ENCODE data around the gene ZBED4.

Gene ZBED4

DNA sequence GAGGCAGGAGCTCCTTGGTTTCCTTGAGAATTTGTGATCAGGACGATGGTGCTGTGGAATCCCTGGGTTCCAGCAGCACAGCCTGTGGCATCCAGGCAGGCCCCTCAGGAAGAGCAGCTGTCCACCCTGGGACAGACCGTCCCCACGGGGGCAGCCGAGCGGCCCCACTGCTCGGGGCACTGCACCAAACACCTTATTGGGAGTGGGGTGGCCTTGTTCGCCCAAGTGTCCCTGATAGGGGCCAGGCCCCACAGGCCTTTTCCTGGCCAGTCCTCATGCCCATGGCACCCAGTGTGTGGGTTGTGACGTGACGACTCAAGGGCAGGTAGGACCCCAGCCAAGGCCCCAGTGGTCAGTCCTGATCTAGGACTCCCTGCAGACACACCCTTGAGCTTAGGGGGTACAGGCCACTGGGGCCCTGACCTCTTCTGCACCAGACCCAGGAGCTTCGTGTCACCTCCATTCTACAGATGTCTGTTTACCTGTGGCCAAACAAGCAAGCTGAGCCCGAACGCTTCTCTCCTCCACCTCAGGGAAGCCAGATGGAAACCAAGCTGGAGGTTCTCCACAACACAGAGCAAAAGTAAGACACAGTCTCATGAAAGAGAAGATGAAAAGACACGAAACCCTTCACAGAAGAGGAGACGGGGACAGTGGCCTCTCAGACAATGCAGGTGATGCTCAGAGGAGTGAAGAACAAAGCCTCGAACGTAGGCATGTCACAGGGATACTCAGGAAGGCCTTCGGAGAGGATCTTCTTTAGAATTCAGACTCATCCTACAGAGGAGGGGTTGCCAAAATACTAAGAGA lies 24.4 kb upstream of the ZBED4 start:
- ChIA-PET CTCF (no interaction called here), POLR2A (ENCODE audit: low non-redundant PET) (interaction anchor here (0.5 kb wide), 1 partner anchor 22 kb away, joined by 3 read pairs; no protein-coding TSS in a partner anchor)
- H3K27ac ChIP-seq = 0 out of 2 replicates have a peak overlapping the region, but pooled peaks have one; percentile 12
- TF ChIP-seq CTCF (conservative IDR thresholded peaks at IDR 0.05; ENCODE audit: low read depth) = no peak
- DNase-seq (ENCODE audit: low spot score) = no peak

DNA sequence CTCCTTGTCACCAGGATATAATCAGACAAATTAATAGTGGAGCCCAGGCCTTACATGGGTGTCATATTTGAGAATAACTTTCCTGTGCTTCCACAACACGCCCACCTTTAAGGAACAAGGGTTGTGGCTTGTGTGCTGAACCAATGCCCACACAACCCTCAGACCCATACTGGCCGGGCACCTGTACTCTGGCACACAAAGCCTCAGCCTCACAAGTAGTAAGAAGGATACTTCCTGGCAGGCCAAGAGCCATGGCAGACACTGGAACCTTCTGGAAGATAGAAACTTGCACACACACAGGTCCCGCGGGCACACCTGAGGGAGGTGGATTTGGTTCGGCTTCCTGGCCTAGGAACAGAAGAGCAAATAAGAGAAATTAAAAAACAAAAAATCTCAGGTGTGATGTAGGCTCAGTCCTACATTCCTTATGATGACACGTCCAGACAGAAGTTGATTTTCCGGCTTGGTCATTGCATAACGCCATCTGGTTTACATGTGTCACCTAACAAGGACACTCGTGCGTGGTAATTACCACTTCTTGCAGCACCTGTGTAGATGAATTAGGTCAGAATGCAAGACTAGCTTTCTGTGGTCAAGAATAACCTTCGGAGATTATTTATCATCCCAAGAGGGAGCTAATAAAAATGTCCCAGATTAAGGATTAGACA lies 20.2 kb upstream of the ZBED4 start:
- no peak for TF ChIP-seq CTCF (conservative IDR thresholded peaks at IDR 0.05; ENCODE audit: low read depth)
- POLR2A ChIA-PET (ENCODE audit: low non-redundant PET) = interaction anchor here (0.5 to 0.6 kb wide), 2 partner anchors 12 to 129 kb away, joined by 3 to 4 read pairs; no protein-coding TSS in a partner anchor
- peak; percentile 36 for DNase-seq (ENCODE audit: low spot score)
- H3K27ac ChIP-seq = no peak overlapping the region
- CTCF ChIA-PET = no interaction called here

DNA sequence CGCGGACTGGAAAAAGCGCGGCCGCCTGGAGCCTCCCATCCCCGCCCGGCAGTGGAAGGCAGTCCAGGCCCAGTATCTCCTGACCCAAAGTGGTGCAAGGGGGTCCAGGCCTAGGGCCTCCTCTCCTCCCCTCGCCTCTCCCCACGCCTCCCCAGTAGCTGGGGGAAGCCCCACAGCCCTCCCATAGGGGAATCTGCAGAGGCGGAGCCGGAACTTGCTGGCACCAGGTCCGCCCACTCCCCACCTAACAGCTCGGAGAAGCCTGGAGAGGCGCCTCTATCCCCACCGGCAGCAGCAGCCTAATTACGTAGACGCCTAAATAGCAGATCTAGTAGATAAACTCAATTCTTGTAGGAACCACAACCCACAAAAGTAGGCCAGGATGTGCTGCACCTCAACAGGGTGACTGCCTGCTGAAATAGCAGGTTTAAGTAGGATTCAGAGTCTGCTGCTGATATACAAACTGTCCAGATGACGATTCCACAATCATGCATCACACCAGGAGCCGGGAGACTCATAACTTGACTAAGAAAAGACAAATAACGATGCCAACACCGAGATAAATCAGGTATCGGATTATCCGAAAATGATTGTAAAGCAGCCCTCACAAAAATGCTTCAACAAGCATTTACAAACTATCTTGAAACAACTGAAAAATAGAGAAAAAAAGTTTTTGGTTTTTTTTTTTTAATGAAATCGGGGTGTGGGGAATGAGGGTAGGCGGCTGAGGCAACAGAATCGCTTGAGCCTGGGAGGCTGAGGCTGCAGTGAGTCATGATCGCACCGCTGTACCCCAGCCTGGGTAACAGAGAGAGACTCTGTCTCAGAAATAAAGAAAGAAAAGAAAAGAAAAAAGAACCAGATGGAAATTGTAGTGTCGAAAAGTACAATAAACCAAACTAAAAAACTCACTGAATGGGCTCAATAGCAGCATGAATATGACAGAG lies 14.6 kb upstream of the ZBED4 start:
- ChIA-PET CTCF (no interaction called here), POLR2A (ENCODE audit: low non-redundant PET) (no interaction called here)
- TF ChIP-seq CTCF (conservative IDR thresholded peaks at IDR 0.05; ENCODE audit: low read depth) = no peak
- DNase-seq (ENCODE audit: low spot score) = no peak
- H3K27ac ChIP-seq = no peak overlapping the region

DNA sequence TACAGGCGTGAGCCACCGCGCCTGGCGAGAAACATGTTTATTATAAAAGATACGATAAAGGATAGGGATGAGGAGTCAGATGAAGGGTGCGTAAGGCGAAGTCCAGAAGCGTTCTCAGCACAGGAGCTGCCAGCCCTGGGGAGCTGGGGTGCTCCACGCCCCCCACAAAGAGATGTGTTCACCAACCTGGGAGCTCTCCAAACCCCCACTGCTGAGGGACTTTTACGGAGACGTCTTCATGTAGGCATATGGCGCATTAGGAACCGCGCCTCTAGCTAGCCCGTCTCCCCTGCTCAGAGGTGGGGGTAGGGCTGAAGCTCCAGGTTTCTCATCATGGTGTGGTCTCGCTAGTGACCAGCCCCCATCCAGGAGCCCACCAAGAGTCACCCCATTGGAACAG lies 8.4 kb upstream of the ZBED4 start:
- POLR2A ChIA-PET (ENCODE audit: low non-redundant PET) = interaction anchor here (0.5 kb wide), 1 partner anchor 12 kb away, joined by 3 read pairs; no protein-coding TSS in a partner anchor
- no peak for DNase-seq (ENCODE audit: low spot score)
- CTCF ChIA-PET = no interaction called here
- no peak overlapping the region for H3K27ac ChIP-seq
- TF ChIP-seq CTCF (conservative IDR thresholded peaks at IDR 0.05; ENCODE audit: low read depth) = no peak

- POLR2A ChIA-PET (ENCODE audit: low non-redundant PET) = interaction anchor here (0.5 kb wide), 1 partner anchor 13 kb away, joined by 3 read pairs; no protein-coding TSS in a partner anchor
- no peak for TF ChIP-seq CTCF (conservative IDR thresholded peaks at IDR 0.05; ENCODE audit: low read depth)
- DNase-seq (ENCODE audit: low spot score) = no peak
- no peak overlapping the region for H3K27ac ChIP-seq
- CTCF ChIA-PET = interaction anchor here (0.5 kb wide), 1 partner anchor 31 kb away, joined by 3 read pairs; no protein-coding TSS in a partner anchor
Measured at GRCh38 chr22:49845666-49846459, 7.8 kb upstream of the ZBED4 start.

Data from RWPE1 (cell line).